Vagina (tissue), 2 donors: ENCODE results near the gene PHLPP1.

Experiments
- POLR2A ChIP-seq, 2 donors: fragments of 450-650 bp; IDR thresholded peaks; one replicate each; pipeline ENCODE4 v1.6.1; 2017; ENCODE audit warnings: antibody characterized with exemption in 2 of 2, mild to moderate bottlenecking in 2 of 2, moderate library complexity in 2 of 2
- TF ChIP-seq, protein P1 (sequence below), 3 experiments: fragments of 450-650 bp in 2 of 3; fragments of 200-600 bp in 1 of 3; sonication (generic) in 1 of 3; IDR thresholded peaks; one replicate each; pipeline ENCODE4 v1.5.1; 2017 to 2019; ENCODE audit warnings: antibody characterized with exemption in 3 of 3, mild to moderate bottlenecking in 2 of 3, moderate library complexity in 2 of 3

DNA sequence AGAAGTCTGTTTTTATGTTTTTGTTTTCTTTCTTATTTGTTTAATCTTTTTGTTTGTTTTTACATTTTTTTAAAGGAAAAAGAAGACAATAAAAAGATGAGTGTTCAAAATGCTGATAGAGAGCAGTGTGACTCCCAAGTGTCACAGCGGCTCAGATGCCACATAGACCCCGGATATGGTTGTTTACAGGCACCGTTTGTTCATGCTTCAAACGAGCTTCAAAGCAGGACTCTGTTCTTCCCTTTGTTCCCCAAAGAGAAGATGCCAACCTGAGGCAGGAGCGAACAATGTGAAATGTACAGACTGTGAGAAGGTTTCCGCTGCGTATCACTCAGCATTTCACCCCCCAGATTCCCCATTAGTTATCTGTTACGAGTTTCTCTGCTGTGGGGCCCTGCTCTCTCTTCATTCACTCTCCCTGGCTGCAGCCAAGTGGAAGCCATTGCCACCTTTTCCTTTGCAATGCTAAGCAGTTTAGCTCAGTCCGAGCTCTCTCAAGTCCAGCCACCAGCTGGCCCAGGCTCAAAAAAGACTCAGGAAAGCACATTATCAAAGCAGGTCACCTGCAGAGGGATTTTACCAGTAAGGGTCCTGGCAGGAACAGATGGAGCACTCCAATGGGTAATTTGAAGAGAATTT lies 36.4 kb upstream of the PHLPP1 start:
- TF ChIP-seq, protein P1, sequence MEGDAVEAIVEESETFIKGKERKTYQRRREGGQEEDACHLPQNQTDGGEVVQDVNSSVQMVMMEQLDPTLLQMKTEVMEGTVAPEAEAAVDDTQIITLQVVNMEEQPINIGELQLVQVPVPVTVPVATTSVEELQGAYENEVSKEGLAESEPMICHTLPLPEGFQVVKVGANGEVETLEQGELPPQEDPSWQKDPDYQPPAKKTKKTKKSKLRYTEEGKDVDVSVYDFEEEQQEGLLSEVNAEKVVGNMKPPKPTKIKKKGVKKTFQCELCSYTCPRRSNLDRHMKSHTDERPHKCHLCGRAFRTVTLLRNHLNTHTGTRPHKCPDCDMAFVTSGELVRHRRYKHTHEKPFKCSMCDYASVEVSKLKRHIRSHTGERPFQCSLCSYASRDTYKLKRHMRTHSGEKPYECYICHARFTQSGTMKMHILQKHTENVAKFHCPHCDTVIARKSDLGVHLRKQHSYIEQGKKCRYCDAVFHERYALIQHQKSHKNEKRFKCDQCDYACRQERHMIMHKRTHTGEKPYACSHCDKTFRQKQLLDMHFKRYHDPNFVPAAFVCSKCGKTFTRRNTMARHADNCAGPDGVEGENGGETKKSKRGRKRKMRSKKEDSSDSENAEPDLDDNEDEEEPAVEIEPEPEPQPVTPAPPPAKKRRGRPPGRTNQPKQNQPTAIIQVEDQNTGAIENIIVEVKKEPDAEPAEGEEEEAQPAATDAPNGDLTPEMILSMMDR (IDR thresholded peaks at IDR 0.05) = no peak
- no peak for TF ChIP-seq POLR2A (IDR thresholded peaks at IDR 0.05)
